Femur (tissue), 1 donor: ENCODE data around the gene PCDHB14.
"Not testable (repeated sequence)": the region's sequence is repeated elsewhere in the genome, so short reads cannot be mapped to it uniquely, and the experiment has no call there.

ENCODE experiments used
- DNase-seq: peaks from one replicate; pipeline ENCODE4 v3.0.0-alpha.2; 2017

PCDHB14 gene

DNA sequence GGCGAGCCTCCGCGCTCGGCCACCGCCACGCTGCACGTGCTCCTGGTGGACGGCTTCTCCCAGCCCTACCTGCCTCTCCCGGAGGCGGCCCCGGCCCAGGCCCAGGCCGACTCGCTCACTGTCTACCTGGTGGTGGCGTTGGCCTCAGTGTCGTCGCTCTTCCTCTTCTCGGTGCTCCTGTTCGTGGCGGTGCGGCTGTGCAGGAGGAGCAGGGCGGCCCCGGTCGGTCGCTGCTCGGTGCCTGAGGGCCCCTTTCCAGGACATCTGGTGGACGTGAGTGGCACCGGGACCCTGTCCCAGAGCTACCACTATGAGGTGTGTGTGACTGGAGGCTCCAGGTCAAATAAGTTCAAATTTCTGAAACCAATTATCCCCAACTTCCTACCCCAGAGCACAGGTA, 12.3 kb upstream of the PCDHB14 start:
- DNase-seq, result not testable (repeated sequence)

DNA sequence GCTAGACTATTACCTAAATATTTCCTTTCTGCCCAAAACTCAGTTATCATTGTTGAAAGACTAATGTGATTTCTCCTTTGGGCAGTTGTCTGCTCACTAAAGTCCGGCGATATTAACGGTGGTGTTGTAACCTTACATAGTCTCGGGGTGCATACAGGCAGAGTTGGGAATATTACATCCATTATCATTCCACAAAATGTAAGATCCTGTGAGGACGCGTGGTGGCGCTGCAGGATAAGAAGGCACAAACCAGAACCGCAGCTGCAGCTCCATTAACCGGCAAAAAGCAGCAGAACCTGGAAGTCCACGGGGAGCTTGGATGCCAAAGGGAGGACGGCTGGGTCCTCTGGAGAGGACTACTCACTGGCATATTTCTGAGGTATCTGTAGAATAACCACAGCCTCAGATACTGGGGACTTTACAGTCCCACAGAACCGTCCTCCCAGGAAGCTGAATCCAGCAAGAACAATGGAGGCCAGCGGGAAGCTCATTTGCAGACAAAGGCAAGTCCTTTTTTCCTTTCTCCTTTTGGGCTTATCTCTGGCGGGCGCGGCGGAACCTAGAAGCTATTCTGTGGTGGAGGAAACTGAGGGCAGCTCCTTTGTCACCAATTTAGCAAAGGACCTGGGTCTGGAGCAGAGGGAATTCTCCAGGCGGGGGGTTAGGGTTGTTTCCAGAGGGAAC, 9.3 kb upstream of the PCDHB14 start, which contains the start of gene PCDHB13:
Gene PCDHB13 (plus strand): TSS at position 264 of the 684 bp plus-strand sequence. CDS start 205 bp downstream, at position 469.
- not testable (repeated sequence) for DNase-seq

DNA sequence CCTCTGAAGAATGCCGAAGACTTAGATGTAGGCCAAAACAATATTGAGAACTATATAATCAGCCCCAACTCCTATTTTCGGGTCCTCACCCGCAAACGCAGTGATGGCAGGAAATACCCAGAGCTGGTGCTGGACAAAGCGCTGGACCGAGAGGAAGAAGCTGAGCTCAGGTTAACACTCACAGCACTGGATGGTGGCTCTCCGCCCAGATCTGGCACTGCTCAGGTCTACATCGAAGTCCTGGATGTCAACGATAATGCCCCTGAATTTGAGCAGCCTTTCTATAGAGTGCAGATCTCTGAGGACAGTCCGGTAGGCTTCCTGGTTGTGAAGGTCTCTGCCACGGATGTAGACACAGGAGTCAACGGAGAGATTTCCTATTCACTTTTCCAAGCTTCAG, 8.6 kb upstream of the PCDHB14 start:
- not testable (repeated sequence) for DNase-seq

DNA sequence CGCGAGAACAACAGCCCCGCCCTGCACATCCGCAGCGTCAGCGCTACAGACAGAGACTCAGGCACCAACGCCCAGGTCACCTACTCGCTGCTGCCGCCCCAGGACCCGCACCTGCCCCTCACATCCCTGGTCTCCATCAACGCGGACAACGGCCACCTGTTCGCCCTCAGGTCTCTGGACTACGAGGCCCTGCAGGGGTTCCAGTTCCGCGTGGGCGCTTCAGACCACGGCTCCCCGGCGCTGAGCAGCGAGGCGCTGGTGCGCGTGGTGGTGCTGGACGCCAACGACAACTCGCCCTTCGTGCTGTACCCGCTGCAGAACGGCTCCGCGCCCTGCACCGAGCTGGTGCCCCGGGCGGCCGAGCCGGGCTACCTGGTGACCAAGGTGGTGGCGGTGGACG, 7.6 kb upstream of the PCDHB14 start:
- not testable (repeated sequence) for DNase-seq

DNA sequence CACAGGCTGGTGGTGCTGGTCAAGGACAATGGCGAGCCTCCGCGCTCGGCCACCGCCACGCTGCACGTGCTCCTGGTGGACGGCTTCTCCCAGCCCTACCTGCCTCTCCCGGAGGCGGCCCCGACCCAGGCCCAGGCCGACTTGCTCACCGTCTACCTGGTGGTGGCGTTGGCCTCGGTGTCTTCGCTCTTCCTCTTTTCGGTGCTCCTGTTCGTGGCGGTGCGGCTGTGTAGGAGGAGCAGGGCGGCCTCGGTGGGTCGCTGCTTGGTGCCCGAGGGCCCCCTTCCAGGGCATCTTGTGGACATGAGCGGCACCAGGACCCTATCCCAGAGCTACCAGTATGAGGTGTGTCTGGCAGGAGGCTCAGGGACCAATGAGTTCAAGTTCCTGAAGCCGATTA, 7.1 kb upstream of the PCDHB14 start:
- DNase-seq, result not testable (repeated sequence)

DNA sequence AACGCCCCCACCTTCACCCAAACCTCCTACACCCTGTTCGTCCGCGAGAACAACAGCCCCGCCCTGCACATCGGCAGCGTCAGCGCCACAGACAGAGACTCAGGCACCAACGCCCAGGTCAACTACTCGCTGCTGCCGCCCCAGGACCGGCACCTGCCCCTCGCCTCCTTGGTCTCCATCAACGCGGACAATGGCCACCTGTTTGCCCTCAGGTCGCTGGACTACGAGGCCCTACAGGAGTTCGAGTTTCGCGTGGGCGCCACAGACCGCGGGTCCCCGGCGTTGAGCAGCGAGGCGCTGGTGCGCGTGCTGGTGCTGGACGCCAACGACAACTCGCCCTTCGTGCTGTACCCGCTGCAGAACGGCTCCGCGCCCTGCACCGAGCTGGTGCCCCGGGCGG, 1.7 kb downstream of the PCDHB14 start:
- DNase-seq, result not testable (repeated sequence)

DNA sequence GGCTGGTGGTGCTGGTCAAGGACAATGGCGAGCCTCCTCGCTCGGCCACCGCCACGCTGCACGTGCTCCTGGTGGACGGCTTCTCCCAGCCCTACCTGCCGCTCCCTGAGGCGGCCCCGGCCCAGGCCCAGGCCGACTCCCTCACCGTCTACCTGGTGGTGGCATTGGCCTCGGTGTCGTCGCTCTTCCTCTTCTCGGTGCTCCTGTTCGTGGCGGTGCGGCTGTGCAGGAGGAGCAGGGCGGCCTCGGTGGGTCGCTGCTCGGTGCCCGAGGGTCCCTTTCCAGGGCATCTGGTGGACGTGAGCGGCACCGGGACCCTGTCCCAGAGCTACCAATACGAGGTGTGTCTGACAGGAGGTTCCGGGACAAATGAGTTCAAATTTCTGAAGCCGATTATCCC, 2.3 kb downstream of the PCDHB14 start:
- DNase-seq, result not testable (repeated sequence)

DNA sequence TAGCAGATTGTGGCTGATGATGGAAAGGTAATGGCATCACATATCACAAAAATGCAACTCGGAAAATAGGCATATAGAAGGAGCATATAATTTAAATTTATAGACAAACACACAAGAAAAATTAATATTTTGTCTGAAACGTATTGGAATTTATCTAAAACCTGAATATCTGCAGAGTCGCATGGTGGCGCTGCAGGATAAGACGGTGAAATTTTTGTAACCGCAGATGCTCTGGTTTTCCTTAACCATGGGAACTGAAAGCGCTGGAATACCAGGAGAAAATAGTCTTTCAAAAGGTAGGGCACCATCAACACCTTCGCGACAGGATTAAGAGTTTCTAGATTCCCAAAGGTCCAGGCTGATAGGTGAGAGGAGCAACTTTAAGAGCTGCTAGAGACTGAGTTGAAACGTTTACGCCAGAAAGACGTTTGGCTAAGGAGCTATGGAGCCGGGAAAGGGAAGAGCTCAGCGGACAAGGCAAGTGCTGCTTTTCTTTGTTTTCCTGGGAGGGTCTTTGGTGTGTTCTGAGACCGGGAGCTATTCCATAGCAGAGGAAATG, 11.0 kb downstream of the PCDHB14 start:
- peak; percentile 34 for DNase-seq

DNA sequence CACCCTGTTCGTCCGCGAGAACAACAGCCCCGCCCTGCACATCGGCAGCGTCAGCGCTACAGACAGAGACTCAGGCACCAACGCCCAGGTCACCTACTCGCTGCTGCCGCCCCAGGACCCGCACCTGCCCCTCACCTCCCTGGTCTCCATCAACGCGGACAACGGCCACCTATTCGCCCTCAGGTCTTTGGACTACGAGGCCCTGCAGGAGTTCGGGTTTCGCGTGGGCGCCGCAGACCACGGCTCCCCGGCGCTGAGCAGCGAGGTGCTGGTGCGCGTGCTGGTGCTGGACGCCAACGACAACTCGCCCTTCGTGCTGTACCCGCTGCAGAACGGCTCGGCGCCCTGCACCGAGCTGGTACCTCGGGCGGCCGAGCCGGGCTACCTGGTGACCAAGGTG, 12.8 kb downstream of the PCDHB14 start:
- not testable (repeated sequence) for DNase-seq

DNA sequence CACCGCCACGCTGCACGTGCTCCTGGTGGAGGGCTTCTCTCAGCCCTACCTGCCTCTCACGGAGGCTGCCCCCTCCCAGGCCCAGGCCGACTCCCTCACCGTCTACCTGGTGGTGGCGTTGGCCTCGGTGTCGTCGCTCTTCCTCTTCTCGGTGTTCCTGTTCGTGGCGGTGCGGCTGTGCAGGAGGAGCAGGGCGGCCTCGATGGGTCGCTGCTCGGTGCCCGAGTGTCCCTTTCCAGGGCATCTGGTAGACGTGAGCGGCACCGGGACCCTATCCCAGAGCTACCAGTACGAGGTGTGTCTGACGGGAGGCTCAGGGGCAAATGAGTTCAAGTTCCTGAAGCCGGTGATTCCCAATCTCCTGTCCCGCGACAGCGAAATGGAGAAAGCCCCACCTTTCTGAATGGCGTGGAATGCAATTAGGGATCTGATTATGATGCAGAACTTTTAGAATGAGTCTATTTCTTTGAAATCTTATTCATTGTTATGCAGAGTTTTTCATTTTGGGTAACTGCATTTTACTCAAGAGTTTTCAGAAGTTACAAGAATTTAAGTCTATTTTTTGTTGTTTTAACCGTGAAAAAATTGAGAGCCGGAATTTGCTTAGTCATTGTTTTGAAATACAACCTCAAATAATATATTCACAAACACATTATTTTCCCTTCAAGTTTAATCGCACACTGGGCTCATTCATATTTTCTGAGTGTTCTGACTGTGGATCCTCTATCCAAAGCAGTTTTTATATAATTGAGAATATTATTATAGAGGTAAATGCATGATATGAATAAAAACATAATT, 13.6 kb downstream of the PCDHB14 start:
- DNase-seq, result no peak

DNA sequence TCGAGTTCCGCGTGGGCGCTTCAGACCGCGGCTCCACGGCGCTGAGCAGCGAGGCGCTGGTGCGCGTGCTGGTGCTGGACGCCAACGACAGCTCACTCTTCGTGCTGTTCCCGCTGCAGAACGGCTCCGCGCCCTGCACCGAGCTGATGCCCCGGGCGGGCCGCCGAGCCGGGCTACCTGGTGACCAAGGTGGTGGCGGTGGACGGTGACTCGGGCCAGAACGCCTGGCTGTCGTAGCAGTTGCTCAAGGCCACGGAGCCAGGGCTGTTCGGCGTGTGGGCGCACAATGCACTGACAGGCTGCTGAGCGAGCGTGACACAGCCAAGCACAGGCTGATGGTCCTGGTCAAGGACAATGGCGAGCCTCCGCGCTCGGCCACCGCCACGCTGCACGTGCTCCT, 18.4 kb downstream of the PCDHB14 start:
- DNase-seq, result no peak

DNA sequence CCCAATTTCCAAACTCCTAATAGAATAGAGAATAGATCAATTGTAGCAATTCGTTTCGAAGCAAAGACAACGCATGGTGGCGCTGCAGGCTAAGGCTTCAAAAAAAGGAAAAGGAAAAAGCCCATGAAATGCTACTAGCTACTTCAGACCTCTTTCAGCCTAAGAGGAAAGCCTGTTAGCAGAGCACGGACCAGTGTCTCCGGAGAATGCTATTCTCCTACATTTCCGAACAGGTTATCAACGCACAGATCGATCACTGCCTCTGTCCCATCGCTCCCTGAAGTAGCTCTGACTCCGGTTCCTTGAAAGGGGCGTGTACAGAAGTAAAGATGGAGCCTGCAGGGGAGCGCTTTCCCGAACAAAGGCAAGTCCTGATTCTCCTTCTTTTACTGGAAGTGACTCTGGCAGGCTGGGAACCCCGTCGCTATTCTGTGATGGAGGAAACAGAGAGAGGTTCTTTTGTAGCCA, 22.1 kb downstream of the PCDHB14 start, which contains the start of gene PCDHB15:
Gene PCDHB15 (plus strand): TSS at position 146 of the 468 bp plus-strand sequence. CDS start 184 bp downstream, at position 330.
- DNase-seq, result peak; percentile 22

DNA sequence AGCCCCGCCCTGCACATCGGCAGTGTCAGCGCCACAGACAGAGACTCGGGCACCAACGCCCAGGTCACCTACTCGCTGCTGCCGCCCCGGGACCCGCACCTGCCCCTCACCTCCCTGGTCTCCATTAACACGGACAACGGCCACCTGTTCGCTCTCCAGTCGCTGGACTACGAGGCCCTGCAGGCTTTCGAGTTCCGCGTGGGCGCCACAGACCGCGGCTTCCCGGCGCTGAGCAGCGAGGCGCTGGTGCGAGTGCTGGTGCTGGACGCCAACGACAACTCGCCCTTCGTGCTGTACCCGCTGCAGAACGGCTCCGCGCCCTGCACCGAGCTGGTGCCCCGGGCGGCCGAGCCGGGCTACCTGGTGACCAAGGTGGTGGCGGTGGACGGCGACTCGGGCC, 23.8 kb downstream of the PCDHB14 start:
- DNase-seq, result not testable (repeated sequence)

DNA sequence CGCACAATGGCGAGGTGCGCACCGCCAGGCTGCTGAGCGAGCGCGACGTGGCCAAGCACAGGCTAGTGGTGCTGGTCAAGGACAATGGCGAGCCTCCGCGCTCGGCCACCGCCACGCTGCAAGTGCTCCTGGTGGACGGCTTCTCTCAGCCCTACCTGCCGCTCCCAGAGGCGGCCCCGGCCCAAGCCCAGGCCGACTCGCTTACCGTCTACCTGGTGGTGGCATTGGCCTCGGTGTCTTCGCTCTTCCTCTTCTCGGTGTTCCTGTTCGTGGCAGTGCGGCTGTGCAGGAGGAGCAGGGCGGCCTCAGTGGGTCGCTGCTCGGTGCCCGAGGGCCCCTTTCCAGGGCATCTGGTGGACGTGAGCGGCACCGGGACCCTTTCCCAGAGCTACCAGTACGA, 24.3 kb downstream of the PCDHB14 start:
- DNase-seq, result not testable (repeated sequence)

DNA sequence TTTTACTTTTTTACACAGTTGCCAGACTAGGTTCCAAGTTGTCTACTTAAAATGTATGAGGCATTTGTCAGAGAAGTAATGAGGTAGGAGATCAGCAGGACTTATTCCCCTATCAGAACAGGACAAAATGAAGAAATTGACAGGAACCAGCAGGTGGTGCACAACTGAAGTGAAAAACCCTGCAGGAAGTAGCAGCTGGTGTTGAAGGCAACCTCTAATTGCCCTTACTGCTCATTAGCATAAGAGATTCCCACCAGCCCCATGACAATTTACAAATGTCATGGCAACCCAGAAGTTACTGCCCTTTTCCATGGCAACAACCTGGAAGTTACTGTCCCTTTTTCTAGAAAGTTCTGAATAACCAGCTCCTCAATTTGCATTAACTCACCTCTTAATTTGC, 27.4 kb downstream of the PCDHB14 start:
- DNase-seq, result no peak

DNA sequence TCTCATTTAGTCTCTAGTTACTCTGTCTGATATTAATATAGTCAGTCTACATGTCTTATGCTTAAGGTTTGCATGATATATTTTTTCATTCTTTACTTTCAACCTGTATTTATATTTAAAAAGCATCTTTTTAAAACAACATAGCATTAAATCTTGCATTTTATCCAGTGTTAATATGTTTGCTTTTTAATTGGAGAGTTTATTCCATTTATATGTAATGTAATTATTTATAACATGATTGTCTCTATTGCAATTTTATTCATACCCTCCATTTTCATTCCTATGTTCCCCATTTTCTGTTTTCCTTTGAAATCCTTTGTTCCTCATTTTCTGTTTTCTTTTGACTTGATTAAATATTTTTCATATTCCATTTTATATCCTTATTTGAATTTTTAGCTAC, 35.3 kb downstream of the PCDHB14 start:
- DNase-seq, result no peak

DNA sequence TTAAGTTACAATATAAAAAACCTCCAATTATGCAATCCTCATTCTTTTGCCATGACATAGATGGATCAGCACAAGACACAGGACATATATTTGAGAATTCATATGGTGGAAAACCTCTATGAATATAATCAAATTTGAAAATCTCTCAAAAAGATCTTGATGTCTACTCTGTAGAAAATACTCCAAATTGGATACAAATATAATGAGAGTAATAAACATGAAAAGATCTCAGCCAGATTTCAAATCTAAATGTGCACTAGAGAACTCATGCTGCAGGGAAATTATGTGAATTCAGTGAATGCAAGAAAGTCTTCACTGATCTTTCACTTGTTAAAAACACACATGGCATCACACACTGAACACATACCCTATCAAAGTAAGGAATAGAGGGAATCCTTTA, 35.8 kb downstream of the PCDHB14 start:
- DNase-seq, result no peak

DNA sequence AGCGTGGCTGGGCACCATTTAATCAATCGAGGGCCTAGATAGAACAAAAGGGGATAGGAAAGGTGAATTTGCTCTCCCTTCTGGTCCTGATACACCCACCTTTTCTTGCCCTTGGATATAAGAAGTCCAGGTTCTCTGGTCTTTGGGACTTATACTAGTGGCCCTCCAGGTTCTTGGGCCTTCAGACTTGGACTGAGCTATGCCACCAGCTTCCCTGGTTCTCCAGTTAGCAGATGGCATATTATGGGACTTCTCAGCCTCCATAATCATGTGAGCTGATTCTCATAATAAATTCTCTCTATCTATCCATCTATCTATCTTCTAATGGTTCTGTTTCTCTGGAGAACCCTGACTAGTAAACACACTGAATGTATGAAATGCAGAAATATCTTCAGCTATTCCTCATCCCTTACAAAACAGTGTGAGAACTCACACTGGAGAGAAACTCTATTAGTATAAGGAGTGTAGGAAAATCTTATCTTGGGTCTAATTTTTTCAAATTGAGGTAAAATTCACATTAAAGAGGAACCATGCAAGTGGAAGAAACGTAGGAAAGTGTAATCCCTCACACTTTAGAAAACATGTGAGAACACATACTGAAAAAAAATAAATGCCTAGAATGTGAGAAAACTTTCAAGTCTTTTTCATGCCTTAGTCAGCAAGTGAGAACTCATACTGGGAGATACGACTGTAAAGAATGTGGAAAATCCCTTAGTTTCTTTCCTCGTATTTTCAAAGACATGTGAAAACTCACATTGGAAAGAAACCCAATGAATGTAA, 37.5 kb downstream of the PCDHB14 start:
- DNase-seq, result no peak

DNA sequence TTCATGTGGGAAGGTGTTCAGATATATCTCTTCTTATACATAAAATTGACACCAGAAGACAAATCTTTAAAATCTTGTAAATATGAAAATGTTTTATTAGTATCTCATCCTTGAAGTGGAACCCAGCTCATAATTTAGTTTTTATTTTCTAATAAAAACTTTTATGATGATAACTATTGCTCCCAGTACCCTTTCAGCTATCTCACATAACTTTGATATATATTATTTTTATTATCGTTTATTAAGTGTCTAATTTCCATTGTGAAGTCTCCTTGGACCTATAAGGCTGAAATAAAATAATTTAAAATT, 38.0 kb downstream of the PCDHB14 start:
- DNase-seq, result no peak

DNA sequence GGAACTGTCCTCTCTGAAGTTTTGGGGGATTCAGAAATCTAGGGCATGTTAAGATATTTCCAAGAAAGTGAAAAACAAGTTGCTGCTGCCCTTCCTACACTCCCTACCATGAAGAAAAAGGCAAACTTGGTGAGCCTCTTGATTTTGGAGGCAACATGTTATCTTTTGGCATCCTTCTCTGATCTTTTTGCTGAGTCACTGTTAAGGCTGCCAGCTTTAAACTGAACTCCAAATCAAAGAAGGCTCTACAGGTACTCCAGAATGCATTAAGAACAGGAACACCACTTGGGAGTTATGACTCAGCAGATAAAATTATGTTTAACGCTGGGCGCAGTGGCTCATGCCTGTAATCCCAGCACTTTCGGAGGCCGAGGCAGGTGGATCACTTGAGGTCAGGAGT, 46.1 kb downstream of the PCDHB14 start:
- no peak for DNase-seq

DNA sequence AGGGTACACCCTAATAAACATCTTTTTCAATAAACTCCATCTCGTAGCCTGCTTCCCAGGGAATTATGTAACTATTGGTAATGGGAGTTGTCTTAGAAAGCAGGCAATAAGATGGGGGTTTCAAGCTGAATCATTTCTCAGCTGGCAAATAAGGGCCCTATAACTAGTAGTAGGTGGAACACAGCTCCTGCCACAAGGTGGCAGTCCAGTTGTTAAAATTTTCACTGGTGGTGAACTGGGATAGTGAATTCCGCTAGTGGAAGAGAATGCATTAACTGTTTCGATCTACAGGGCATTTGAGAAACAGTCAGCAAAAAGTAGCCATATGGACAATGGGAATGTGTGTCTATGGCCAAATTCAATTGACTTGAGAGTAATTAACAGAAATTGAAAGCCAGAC, 49.8 kb downstream of the PCDHB14 start:
- DNase-seq, result no peak
